GM19238 (cell line): ENCODE data around the gene LIPC.
"Not testable (repeated sequence)": the region's sequence is repeated elsewhere in the genome, so short reads cannot be mapped to it uniquely, and the experiment has no call there.

Source experiments
- DNase-seq: peaks from one replicate; pipeline ENCODE4 v3.0.0; 2011; ENCODE audit warnings: low spot score; ENCODE audit not compliant: insufficient read length

Gene LIPC

DNA sequence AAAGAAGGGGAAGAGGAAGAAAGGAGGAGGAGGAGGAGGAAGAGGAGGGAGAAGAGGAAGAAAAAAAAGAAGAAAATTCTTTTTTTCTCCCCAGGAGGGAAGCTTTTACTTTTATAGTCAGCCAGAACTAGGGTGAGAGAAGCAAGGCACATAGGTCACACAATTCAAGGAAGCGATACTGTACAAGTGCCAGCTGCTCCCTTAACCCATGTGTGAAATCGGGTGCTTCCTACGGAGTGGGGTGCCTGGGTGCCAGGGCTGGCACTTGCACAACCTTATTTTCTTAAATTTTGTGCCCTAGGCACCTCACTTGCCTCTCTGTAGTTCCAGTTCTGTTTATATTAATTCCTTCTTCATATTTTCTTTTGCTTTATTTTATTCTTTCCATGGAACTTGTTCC, 150.4 kb downstream of the LIPC start:
- no peak for DNase-seq

DNA sequence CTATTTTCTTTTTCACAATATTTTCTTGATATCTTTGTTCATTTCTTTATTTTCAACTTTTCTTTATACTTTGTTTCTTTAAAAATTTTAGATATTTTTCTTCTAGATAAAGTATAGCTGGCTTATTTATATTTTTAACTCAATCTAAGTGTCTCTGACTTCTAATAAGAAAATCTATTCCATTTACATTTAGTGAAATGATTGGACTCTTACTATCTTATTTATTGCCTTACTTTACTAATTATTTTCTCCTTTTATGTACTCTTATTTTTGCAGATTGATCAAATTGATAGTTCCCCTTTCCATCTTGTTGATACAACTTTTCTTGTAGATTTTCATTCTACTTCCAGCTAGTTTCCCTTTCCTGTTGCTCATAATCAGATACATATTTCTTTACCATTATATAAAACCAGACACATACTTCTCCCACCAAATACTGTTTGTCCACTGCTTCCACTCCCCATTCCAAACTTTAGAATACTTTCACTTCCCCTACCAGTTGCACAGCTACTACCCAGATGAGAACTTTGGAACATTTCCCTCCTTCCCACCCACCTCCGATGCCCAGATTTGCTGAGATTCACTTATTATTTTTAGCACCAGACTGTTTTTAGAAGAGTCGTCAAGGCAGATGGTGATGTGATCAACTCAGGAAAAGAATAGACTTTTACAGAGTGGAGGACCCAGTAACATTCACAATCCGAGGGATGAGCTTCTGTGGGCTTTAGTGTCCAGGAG, 151.5 kb downstream of the LIPC start:
- DNase-seq = no peak

DNA sequence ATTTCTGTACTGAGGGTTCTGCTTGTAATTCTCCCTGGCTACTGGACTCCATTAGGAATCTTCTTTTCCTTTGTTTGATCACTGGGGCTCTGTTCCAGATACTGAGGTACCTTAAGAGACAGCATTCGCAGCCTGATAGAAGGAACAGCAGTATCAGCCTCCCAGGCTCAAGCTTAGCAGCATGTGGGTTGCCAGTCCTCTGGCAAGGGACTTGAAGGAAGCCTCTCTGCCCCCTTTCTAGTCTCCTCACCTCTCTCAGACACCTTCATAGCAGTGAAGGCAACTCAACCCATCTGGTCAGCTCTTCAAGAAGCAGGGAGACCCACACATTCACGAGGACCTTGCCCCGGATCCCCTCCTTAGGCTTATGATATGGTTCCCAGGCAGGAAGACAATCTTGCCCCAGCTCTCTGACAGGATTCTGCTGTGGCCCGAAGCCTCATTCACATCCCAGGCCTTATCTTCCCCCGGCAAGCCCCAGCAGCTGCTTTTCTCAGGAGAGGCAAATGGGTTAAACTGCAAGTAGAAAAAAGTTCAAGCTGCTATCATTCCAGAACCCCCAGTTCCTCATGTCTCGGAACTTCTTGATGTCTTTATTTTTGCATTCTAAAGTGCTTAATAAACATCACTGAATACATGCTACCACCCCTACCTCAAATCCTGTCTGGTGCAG, 153.1 kb downstream of the LIPC start:
- no peak for DNase-seq

DNA sequence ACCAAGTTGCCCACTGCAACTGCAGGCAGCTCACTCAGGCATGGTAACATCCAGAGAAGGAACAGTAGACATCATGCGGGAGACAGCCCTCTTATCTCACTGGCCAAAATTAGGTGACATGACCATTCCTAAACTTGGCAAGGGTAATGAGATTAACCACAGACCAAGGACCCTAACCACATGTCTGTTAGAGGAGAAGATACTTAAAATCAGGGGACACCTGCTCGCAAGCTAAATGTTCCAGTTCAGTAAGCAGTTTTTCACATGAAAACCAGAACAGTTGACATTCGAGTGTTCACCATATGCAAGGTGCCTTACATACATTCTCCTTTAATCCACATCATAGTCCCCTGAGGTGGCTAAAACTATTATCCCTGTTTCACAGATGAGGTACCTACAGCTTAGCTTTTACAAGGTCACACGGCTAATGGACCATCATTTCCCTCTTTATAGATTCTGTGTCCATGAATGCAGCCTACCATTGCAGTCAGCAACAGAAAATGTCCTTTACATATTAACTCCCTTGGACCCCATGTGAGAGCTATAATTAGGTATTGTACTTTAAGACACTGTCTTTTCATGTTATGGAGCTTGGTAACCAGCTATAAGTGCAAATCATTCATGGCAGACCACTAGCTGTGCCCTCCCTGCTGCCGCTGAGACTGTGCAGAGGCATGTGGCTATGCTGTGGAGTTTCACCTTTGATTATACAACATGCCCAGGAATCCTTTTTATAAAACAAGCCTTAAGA, 154.1 kb downstream of the LIPC start:
- DNase-seq = no peak

DNA sequence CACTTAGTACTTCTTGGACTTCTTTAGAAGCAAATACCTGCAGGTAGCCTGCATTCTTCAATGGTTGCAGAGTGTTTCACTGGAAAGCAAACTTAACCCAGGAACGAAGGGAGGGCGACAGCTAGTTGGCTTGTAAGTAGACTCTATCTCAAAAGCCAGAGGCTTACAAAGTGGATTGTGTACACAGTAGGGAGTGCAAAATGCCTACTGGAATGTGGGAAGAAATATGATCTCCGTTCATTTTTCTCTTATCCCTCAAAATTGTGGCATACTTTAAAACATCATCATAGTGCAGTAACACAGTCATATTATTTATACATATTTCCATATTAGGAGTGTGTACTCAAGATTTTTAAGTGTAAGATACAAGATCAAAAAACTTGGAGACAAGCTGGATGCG, 155.7 kb downstream of the LIPC start:
- no peak for DNase-seq

DNA sequence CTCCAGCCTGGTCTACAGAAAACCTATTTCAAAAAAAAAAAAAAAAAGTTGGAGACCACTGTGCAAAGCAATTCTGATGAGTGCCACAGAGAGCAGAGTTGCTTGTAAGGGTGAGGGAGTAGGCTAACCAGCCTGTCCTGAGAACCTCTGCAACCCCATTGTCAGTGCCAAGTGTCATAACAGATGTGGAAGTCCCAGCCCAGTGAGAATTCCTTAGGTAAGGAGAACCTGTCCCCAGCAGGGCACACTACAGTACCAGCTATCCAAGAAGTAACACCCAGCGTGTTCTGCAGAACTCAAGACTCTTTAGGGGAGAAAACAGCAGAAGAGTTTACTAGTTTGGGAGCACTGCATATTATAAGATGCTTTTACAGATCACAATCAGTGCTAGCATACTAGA, 156.3 kb downstream of the LIPC start:
- DNase-seq = no peak

DNA sequence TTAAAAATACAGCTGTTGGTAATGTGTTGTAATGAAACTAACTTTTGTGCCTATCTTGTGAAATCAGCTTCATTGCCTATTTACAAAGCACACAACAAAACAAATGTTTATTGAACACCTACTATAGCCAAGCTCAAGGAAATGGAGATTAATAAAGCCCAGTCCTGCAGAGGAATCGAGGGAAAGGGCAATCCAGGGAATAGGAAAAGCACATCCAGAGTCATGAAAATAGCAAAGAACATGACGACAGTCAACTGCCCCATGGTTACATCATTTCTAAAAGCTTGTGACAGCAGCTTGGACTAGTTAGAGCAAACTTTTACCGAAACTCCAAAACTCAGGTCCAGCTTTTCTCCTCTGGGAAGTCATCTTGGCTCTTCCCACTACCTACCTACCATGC, 157.3 kb downstream of the LIPC start:
- DNase-seq = no peak

DNA sequence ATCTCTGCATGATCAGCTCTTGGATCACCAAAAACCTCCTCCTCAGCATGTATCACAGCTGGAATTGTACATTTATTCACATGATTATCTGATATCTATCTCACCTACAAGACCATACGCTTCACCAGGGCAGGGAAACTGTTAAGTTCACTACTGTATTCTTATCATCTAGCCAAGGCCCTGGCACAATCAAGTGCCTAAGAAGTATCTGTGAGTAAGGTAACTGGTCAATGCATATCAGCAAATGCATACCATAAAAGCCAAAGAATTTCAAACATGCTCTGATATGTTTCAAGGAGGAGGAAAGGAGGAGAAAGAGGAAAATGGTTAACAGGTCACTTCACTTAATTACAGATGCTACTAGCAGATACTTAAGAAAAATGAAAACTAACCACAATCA, 158.4 kb downstream of the LIPC start:
- DNase-seq = no peak

DNA sequence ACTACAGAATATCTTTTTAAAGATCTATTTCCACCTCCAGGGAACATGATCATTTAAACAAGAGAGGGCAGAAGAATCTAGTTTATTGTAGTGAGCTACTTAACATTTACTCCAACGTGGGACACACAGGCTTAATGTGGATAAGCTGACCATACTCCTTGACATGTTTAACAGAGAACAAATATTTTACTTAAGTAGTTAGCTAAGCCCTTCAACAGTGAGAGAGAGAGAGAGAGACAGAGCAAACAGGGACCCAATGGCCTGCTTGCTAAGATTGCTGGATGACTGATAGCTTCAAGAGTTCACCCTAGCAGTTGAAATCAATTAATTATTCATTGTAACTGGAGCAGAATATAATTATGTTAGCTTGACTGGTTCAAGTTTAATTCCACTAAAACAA, 159.1 kb downstream of the LIPC start:
- no peak for DNase-seq

DNA sequence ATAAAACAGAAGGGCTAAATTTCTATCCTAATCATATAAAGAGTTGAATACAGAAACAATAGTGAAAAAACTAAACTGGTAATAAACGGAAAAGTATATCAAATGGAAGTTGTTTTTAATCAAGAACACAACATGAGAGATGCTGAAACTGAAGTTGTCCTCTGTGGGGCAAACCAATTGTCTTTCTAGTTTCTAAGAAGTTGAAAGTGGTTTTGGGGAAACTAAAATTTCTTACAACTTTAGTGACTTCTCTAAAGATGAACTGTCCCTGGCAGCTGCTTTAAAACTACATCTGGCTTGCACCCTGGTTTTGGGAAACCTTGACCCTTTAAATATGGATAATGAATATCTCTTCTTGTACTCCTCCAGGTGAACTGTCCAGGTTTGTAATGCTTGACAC, 162.1 kb downstream of the LIPC start:
- no peak for DNase-seq

DNA sequence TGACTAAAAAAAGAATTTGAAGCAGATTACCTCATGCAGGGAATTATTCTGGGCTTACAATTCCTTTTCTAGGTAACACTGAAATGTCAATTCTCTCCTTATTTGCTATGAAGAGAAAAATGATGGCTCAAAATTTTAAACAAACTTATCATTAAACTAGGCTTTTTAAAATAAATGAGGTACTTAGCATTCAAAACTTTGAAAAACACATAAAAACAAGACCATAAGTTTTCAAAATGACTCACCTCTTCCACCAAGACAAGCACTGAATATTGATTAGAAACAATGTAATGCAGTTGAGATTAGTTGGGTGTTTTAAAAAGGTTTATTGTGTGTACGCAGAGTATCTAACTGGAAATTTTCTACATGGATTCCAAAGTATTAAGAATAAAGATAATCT, 163.1 kb downstream of the LIPC start:
- DNase-seq = no peak

DNA sequence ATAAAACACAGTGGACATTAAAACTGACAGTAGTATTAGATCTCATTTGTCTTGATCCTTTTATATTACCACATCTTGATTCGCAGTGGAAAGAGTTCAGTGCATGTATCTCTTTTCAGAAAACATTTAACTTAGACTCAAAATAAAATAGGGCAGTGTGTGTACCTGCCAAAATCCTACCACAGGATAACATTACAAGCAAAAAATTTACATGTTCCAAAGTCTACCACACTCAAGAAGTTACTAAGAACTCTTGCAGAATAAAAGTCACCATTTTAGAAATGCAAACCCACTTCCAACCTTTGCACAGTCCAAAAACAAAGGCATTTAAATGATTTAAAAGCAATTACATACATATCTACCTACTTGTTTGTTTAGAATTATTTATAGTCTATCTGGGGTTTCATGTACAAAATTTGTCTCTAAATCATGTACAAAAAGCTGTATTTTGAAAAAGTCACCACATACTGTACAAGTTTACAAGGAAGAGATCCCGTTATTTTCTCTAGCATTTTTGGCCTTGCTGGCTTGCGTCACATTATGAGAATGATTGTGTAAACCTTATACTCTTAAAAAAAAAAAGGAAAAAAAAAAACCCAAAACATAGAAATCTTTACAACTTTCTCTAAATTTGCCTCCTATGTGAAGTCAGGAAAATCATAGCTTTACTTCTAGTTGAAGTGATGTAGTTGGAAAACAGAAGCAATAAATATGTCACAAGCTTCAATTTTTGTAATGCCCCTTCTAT, 163.9 kb downstream of the LIPC start:
- no peak for DNase-seq

DNA sequence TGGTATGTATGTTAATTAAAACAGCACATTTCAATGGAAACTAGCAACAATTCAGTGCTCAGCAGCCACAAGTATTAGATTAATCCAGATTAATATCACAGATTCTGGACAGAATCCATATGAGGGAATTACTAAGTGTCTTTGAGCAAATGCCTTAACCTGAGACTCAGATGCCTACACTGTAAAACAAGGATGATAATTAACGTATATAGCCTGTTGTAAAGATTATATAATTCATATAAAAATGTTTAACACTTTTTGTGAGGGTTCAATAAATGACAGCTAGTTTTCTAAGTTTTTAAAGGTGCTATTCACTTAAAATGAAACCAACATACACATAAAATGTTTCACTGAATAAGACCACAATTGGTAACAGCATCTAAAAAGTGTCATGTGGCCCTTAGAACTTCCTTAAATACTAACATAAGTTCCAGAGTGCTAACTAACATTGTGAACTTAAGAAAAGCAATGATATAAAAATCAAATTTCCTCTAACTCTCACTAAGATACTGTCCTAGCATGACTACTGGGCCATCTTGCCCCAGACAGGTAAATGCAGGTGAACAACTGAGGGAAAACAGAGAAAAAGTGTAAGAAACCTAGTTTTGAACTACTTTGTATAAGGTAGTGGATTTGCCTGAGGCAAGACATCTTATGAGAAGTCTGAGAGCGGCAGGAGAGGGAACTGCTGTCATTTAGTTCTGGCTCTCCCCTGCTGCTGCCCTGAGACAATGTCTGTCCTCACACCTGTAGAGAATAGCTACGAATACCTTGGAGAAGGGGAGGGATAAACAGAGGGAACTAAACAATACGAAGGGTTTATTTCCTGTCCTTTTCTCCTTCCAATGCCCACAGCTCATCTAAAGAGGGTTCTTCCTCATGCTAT, 166.4 kb downstream of the LIPC start:
- DNase-seq = no peak

DNA sequence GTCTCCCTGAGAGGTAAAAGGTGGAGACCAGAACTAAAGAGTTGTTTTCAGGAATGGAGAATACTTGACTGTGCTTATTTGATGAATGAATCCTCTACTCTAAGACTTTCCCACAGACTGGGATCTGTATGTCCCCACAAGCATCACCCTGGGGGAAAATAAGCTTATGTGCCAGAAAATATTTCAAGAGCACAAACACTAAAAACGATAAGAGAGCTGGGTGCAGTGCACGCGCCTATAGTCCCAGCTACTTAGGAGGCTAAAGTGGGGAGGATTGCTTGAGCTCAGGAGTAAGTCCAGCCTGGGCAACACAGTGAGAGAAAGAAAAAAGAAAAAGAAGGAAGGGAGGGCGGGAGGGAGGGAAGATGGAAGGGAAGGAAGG, 167.0 kb downstream of the LIPC start:
- DNase-seq = no peak

DNA sequence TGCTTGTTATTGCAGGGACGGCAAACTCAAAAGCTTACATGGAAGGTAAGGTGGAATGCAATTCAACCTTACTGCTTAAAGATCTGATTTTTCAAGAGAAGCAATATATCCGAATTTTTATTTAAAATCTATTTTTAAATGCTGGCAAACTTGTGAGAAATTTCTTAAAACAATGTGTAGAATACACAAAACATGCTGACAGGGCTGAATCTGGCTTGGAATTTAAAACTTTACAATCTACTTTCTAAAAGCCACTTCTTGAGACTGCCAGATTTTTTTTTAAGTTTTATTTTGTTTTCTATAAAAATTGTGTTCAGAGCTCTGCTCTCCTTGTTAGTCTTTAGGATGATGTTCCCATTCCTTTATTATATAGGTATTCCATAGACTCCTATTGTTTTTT, 171.0 kb downstream of the LIPC start:
- no peak for DNase-seq

DNA sequence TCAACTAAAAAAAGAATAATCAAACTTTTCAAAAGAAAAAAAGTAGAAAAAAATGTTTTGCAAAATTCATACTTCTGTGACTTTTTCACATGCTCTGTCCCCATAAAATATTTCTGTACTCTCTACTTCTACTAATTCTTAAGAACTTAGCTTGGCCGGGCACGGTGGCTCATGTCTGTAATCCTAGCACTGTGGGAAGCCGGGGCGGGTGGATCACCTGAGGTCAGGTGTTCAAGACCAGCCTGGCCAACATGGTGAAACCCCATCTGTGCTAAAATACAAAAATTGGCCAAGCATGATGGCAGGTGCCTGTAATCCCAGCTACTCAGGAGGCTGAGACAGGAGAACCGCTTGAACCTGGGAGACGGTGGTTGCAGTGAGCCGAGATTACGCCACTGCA, 172.1 kb downstream of the LIPC start:
- not testable (repeated sequence) for DNase-seq

DNA sequence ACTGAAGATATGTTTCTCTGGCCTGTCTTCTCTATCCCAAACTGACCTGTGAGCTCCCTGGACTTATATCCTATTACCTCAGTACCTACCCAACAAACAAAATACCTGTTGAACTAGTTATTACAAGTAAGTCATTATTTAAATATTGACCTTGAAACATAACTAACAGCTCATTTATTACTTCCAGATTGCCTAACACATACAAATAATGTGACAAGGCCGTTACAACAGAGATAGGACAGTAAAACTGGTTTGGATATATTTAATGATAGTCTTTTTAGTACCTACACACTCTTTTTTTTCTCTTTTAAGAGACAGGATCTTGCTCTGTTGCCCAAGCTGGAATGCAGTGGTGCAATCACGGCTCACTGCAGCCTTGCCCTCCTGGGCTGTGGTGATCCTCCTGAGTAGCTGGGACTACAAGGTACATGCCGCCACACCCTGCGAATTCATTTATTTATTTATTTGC, 172.7 kb downstream of the LIPC start:
- DNase-seq = no peak

DNA sequence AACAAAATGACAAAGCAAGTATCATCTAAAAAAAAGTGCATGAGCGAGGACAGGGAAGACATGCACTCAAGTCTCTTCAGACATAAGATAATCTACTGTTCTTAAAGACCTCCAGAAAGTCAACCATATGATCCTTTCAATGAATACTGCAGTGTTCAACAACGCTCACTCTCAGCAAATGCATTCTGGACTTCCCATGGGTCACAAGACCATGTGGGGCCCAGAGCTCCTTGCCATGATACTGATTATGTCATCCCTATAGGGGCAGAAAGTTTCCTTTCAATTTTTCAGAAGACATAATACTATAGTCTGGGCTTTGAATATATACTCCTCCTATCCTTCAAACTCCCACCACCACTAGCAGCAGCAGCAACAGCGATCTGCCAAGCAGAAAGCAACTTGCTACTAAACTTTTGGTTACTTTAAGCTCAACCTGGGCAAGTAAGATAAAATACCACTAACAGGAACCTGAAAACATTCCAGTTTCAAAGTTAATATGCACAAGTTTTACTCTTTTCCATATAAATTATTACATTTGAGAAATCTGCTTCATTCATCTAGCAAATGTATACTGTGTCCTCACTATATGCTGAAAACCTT, 174.2 kb downstream of the LIPC start:
- no peak for DNase-seq

DNA sequence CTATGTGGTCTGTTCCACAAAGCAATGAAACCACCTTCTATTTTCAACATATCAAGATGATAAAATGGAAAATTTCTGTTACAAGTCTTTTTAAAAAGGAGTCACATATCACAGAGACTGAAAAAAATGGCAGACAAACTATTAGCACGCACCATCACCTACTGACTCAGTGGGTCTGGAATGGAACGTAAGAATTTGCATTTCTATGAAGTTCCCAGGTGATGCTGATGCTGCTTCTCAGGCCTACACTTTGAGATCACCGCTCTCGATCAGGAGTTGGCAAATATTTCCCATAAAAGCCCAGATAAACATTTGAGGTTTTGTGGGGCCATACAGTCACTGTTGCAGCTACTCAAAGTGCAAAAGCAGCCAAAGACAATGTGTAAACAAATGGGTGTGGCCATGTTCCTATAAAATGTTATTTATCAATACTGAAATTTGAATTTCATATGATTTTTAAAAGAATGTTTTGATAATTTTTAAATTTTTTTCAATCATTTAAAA, 174.8 kb downstream of the LIPC start:
- DNase-seq = no peak

DNA sequence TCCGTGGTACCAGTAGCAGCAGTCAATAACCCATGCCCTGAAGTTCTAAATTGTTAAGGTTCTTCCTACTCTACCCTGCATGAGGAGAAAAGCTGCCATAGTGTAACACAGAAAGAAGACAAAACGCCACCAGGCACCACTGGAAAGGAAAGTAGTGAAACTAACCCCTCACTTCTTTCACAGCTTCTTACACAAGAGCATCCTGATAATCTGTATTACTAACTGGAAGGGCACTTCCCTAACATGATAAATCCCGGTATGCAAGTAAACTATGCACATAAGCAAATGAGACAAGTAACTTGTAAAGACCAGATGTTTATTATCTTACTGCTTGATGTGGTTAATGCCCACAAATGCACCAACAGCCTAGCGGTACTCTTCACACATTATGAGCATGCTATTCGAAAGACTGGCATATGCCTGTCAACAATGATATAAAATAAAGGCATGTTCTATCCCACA, 176.4 kb downstream of the LIPC start:
- DNase-seq = no peak
